Trophoblast cell (in vitro differentiated cells and primary cell): ENCODE results near the gene CHTF8.

Experiments
- DNase-seq, 2 donors: peaks; one replicate each; pipeline ENCODE4 v3.0.0-alpha.2; 2016
- H2AFZ ChIP-seq: 2 replicates; pipeline ENCODE4 v1.6.1; 2013; ENCODE audit warnings: low read length, moderate library complexity, mild to moderate bottlenecking; ENCODE audit not compliant: insufficient read depth, poor library complexity
- H2AK5ac ChIP-seq: 2 replicates; pipeline ENCODE4 v1.6.1; 2013; ENCODE audit warnings: mild to moderate bottlenecking, low read length
- H2BK120ac ChIP-seq: 2 replicates; pipeline ENCODE4 v1.6.1; 2013; ENCODE audit warnings: low read length, mild to moderate bottlenecking, moderate library complexity; ENCODE audit not compliant: insufficient read depth, poor library complexity
- H2BK12ac ChIP-seq: 2 replicates; pipeline ENCODE4 v1.6.1; 2013; ENCODE audit warnings: mild to moderate bottlenecking, low read length, moderate library complexity
- H2BK5ac ChIP-seq: 2 replicates; pipeline ENCODE4 v1.6.1; 2013; ENCODE audit warnings: low read length, low read depth, moderate library complexity, mild to moderate bottlenecking; ENCODE audit not compliant: poor library complexity
- H3K14ac ChIP-seq: 2 replicates; pipeline ENCODE4 v1.6.1; 2013; ENCODE audit warnings: mild to moderate bottlenecking, low read length
- H3K18ac ChIP-seq: 2 replicates; pipeline ENCODE4 v1.6.1; 2013; ENCODE audit warnings: mild to moderate bottlenecking, low read length
- H3K23ac ChIP-seq: 2 replicates; pipeline ENCODE4 v1.6.1; 2013; ENCODE audit warnings: low read length
- H3K27ac ChIP-seq: 2 replicates; pipeline ENCODE4 v1.5.1; 2013; ENCODE audit warnings: low read depth, mild to moderate bottlenecking, inconsistent platforms, low read length, moderate library complexity
- H3K27me3 ChIP-seq: 2 replicates; pipeline ENCODE4 v1.6.1; 2013; ENCODE audit warnings: inconsistent platforms, mild to moderate bottlenecking, low read length, moderate library complexity; ENCODE audit not compliant: insufficient read depth
- H3K36me3 ChIP-seq, 2 experiments: 1 replicate in 1 of 2; 2 replicates in 1 of 2; pipeline ENCODE4 v1.6.1; 2013; ENCODE audit warnings: low read length in 2 of 2, mild to moderate bottlenecking in 2 of 2, moderate library complexity in 1 of 2; ENCODE audit not compliant: insufficient read depth in 2 of 2, control insufficient read depth in 1 of 2
- H3K4ac ChIP-seq: 2 replicates; pipeline ENCODE4 v1.6.1; 2013; ENCODE audit warnings: low read depth, mild to moderate bottlenecking, low read length, moderate library complexity
- H3K4me1 ChIP-seq, 2 experiments: 1 replicate in 1 of 2; 2 replicates in 1 of 2; pipeline ENCODE4 v1.6.1; 2013; ENCODE audit warnings: low read length in 2 of 2, mild to moderate bottlenecking in 2 of 2, moderate library complexity in 1 of 2; ENCODE audit not compliant: insufficient read depth in 2 of 2, control insufficient read depth in 1 of 2
- H3K4me2 ChIP-seq: 2 replicates; pipeline ENCODE4 v1.6.1; 2013; ENCODE audit warnings: inconsistent platforms, mild to moderate bottlenecking, low read length, moderate library complexity
- H3K4me3 ChIP-seq: 2 replicates; pipeline ENCODE4 v1.5.1; 2013; ENCODE audit warnings: mild to moderate bottlenecking, low read depth, low read length, inconsistent platforms
- H3K79me1 ChIP-seq: one replicate; pipeline ENCODE4 v1.6.1; 2013; ENCODE audit warnings: low read length
- H3K79me2 ChIP-seq: 2 replicates; pipeline ENCODE4 v1.6.1; 2013; ENCODE audit warnings: low read length, mild to moderate bottlenecking; ENCODE audit not compliant: control insufficient read depth, insufficient read depth, poor library complexity
- H3K9ac ChIP-seq: 2 replicates; pipeline ENCODE4 v1.6.1; 2013; ENCODE audit warnings: mild to moderate bottlenecking, low read length
- H3K9me3 ChIP-seq: 2 replicates; pipeline ENCODE4 v1.6.1; 2013; ENCODE audit warnings: low read depth, mild to moderate bottlenecking, control low read depth, inconsistent platforms, low read length; ENCODE audit not compliant: insufficient read depth
- H4K12ac ChIP-seq: 2 replicates; pipeline ENCODE4 v1.6.1; 2013; ENCODE audit warnings: low read depth, mild to moderate bottlenecking, low read length, moderate library complexity
- H4K8ac ChIP-seq: 2 replicates; pipeline ENCODE4 v1.6.1; 2013; ENCODE audit warnings: low read depth, mild to moderate bottlenecking, low read length, moderate library complexity
- H4K91ac ChIP-seq: one replicate; pipeline ENCODE4 v1.6.1; 2013; ENCODE audit warnings: low read depth, mild to moderate bottlenecking, low read length, moderate library complexity
- whole genome bisulfite sequencing: extraction: QIAGEN DNeasy Blood & Tissue Kit; methylation state at CpG from one replicate; pipeline ENCODE4 v1.1.7; 2013; ENCODE audit warnings: missing lambda C conversion rate; ENCODE audit not compliant: insufficient read length, insufficient coverage; ENCODE audit errors: extremely low coverage; 5-methylcytosine and 5-hydroxymethylcytosine counted together

CHTF8 gene

DNA sequence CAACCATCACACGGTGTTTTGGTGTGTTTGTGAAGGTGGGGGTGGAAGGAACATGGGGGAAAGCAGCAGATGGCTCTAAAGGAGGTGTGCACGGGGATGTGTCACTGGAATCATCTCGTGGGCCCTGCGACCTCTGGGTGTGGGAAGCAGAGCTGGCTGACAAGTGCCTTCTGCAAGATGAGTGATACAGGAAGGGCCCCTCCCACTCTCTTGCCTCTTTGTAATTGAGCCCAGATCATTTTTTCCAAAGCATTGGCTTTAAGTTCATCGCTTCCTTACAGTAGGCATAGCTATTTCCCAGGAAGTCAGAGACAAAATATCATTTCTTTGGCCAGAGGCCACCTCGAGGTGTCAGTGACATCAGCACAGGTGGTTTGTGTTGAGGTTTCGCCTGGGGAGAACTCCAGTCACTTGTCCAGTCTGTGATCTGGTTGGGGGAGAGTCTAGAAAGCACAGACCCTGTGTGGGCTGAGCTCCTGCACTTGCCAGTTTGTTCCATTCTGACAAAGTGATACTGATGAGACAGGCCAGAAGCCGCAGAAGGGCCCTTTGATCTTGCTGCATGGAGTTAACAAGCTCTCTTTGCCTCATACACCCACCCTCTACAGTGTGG is 33.9 kb upstream of the CHTF8 start:
- Histone ChIP-seq H3K79me2 (no peaks in the 10 kb centered on the region), H2BK5ac (no peak overlapping the region), H2AFZ (no peak overlapping the region), H2BK120ac (no peak overlapping the region), H3K14ac (no peak overlapping the region), H3K4me1 (no peaks in the 10 kb centered on the region), H3K27me3 (no peaks in the 10 kb centered on the region), H3K4me3 (no peak overlapping the region), H3K9ac (peak overlapping the region; percentile 18), H3K27ac (no peak overlapping the region), H3K79me1 (no peaks in the 10 kb centered on the region), H3K4ac (no peak overlapping the region), H3K23ac (no peak overlapping the region), H3K9me3 (no peaks in the 10 kb centered on the region), H3K4me2 (no peak overlapping the region), H4K91ac (no peak overlapping the region), H4K12ac (no peak overlapping the region), H2AK5ac (no peak overlapping the region), H3K18ac (no peak overlapping the region), H2BK12ac (no peak overlapping the region), H3K36me3 (peaks cover 12 to 37% of the 10 kb centered on the region in 2 experiments), H4K8ac (no peak overlapping the region)
- DNase-seq, result no peak
- no CpG with 5 or more reads among the region's 8 CpGs for WGBS

DNA sequence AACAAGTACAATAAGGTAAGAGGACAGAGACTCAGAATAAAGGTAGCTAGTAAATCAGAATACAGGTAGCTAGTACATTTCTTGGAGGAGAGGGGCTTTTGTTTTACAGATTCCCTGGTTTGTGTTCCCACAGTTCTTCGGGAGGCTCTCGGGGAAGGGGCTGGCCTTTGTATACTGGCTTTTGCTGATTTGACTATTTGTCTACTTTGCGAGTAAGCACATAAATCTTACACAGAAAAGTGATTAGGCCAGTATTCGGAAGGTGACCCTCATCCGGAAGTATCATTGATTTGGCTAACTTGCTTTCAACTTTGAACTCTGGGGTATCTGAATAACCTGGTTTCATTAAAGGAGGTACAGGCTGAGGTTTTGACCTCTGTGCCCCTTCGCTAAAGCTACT is 33.2 kb upstream of the CHTF8 start:
- no peak overlapping the region for H3K27ac ChIP-seq
- no peak overlapping the region for H4K12ac ChIP-seq
- no peaks in the 10 kb centered on the region for H3K27me3 ChIP-seq
- H2BK12ac ChIP-seq, result no peak overlapping the region
- no peak overlapping the region for H2AK5ac ChIP-seq
- no peak overlapping the region for H3K18ac ChIP-seq
- no CpG with 5 or more reads among the region's 6 CpGs for WGBS
- no peak for DNase-seq
- no peak overlapping the region for H2AFZ ChIP-seq
- no peak overlapping the region for H3K9ac ChIP-seq
- no peaks in the 10 kb centered on the region for H3K9me3 ChIP-seq
- H3K79me2 ChIP-seq, result no peaks in the 10 kb centered on the region
- no peaks in the 10 kb centered on the region for H3K79me1 ChIP-seq
- H4K91ac ChIP-seq, result no peak overlapping the region
- no peaks in the 10 kb centered on the region for H3K4me1 ChIP-seq
- no peak overlapping the region for H3K4me2 ChIP-seq
- H3K14ac ChIP-seq, result no peak overlapping the region
- H3K4me3 ChIP-seq, result no peak overlapping the region
- H3K23ac ChIP-seq, result no peak overlapping the region
- peaks cover 13 to 41% of the 10 kb centered on the region in 2 experiments for H3K36me3 ChIP-seq
- no peak overlapping the region for H2BK120ac ChIP-seq
- H2BK5ac ChIP-seq, result no peak overlapping the region
- no peak overlapping the region for H3K4ac ChIP-seq
- no peak overlapping the region for H4K8ac ChIP-seq

- peak overlapping the region; percentile 54 for H4K12ac ChIP-seq
- no peak overlapping the region for H2BK120ac ChIP-seq
- H4K8ac ChIP-seq, result no peak overlapping the region
- no peaks in the 10 kb centered on the region for H3K9me3 ChIP-seq
- H3K4ac ChIP-seq, result no peak overlapping the region
- WGBS, result no CpG with 5 or more reads among the region's 1 CpG
- H3K9ac ChIP-seq, result no peak overlapping the region
- no peak overlapping the region for H2AFZ ChIP-seq
- no peak overlapping the region for H2BK5ac ChIP-seq
- no peaks in the 10 kb centered on the region for H3K79me1 ChIP-seq
- no peak overlapping the region for H3K23ac ChIP-seq
- H3K4me2 ChIP-seq, result no peak overlapping the region
- peaks cover 29 to 57% of the 10 kb centered on the region in 2 experiments for H3K36me3 ChIP-seq
- no peak overlapping the region for H3K14ac ChIP-seq
- peak overlapping the region; percentile 14 for H4K91ac ChIP-seq
- H3K27ac ChIP-seq, result no peak overlapping the region
- DNase-seq, result no peak
- H2AK5ac ChIP-seq, result no peak overlapping the region
- no peaks in the 10 kb centered on the region for H3K4me1 ChIP-seq
- H3K27me3 ChIP-seq, result no peaks in the 10 kb centered on the region
- no peak overlapping the region for H3K4me3 ChIP-seq
- H3K79me2 ChIP-seq, result no peaks in the 10 kb centered on the region
- no peak overlapping the region for H3K18ac ChIP-seq
- no peak overlapping the region for H2BK12ac ChIP-seq
These were observed 27.8 kb upstream of the CHTF8 start for GRCh38 chr16:69160192-69160591.

GRCh38 chr16:69157196-69157595 is 24.8 kb upstream of the CHTF8 start:
- H3K27me3 ChIP-seq, result no peaks in the 10 kb centered on the region
- no peak overlapping the region for H2BK12ac ChIP-seq
- H3K27ac ChIP-seq, result no peak overlapping the region
- no peak overlapping the region for H3K9ac ChIP-seq
- H3K79me1 ChIP-seq, result no peaks in the 10 kb centered on the region
- no peak overlapping the region for H3K18ac ChIP-seq
- H3K79me2 ChIP-seq, result no peaks in the 10 kb centered on the region
- H2BK120ac ChIP-seq, result no peak overlapping the region
- no peak for DNase-seq
- no peak overlapping the region for H4K8ac ChIP-seq
- H2AK5ac ChIP-seq, result no peak overlapping the region
- WGBS, result no CpG with 5 or more reads among the region's 3 CpGs
- no peak overlapping the region for H2AFZ ChIP-seq
- H4K91ac ChIP-seq, result no peak overlapping the region
- H3K4me2 ChIP-seq, result no peak overlapping the region
- no peaks in the 10 kb centered on the region for H3K4me1 ChIP-seq
- no peak overlapping the region for H3K23ac ChIP-seq
- no peak overlapping the region for H3K4ac ChIP-seq
- no peaks in the 10 kb centered on the region for H3K9me3 ChIP-seq
- H3K36me3 ChIP-seq, result peaks cover 39 to 60% of the 10 kb centered on the region in 2 experiments
- H4K12ac ChIP-seq, result no peak overlapping the region
- H3K4me3 ChIP-seq, result no peak overlapping the region
- H2BK5ac ChIP-seq, result no peak overlapping the region
- no peak overlapping the region for H3K14ac ChIP-seq
